NB4 (cell line): ENCODE measurements around the gene NBEAL1.

Experiments
- TF ChIP-seq, protein P1 (sequence below): IDR thresholded peaks from one replicate; pipeline ENCODE4 v1.5.1; 2012; ENCODE audit warnings: low read depth, low read length
- TF ChIP-seq, protein P2 (sequence below): IDR thresholded peaks from 2 replicates; pipeline ENCODE4 v1.6.1; 2011; ENCODE audit warnings: low read depth, low read length

DNA sequence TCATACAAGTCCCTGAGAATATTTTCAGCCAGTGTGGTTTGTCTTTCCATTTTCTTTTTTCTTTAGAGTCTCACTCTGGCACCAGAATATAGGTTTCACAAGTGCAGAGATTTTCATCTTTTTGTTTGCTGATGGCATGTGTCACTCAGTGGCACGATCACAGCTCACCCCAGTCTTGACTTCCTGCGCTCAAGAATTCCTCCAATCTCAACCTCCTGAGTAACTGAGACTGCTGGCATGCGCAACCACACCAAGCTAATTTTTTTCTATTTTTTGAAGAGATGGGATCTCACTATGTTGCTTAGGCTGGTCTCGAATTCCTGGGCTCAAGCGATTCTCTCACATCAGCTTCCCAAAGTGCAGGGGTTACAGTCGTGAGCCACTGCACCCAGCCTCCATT is 23.9 kb downstream of the NBEAL1 start:
- TF ChIP-seq, protein P1, sequence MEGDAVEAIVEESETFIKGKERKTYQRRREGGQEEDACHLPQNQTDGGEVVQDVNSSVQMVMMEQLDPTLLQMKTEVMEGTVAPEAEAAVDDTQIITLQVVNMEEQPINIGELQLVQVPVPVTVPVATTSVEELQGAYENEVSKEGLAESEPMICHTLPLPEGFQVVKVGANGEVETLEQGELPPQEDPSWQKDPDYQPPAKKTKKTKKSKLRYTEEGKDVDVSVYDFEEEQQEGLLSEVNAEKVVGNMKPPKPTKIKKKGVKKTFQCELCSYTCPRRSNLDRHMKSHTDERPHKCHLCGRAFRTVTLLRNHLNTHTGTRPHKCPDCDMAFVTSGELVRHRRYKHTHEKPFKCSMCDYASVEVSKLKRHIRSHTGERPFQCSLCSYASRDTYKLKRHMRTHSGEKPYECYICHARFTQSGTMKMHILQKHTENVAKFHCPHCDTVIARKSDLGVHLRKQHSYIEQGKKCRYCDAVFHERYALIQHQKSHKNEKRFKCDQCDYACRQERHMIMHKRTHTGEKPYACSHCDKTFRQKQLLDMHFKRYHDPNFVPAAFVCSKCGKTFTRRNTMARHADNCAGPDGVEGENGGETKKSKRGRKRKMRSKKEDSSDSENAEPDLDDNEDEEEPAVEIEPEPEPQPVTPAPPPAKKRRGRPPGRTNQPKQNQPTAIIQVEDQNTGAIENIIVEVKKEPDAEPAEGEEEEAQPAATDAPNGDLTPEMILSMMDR = no peak
- TF ChIP-seq, protein P2, sequence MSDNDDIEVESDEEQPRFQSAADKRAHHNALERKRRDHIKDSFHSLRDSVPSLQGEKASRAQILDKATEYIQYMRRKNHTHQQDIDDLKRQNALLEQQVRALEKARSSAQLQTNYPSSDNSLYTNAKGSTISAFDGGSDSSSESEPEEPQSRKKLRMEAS = no peak
